Thoracic aorta (tissue), 2 donors: Measurements from ENCODE around the gene TNFRSF9. TPM values are rescaled to one million over a fixed set of nuclear protein-coding genes. Genes with fewer than 3 reads are reported as not detected.
A peak's percentile ranks its signal among the peaks of the same experiment; 100 is the strongest.

Source experiments
- ATAC-seq: fragments of 150-250 bp; one replicate; pipeline ENCODE4 v1.8.0; 2017; ENCODE audit warnings: low read depth; ENCODE audit not compliant: insufficient number of reproducible peaks, low FRiP score
- DNase-seq: peaks from one replicate; pipeline ENCODE4 v3.0.0-alpha.2; 2020; ENCODE audit warnings: low spot score
- H3K27ac ChIP-seq, 2 donors: fragments of 200-600 bp; sonication (generic); 1 replicate in 1 of 2; 2 replicates in 1 of 2; pipeline ENCODE4 v1.5.1; 2016; ENCODE audit warnings: mild to moderate bottlenecking in 2 of 2, moderate library complexity in 2 of 2
- H3K27me3 ChIP-seq: fragments of 200-600 bp; sonication (generic); replicated peaks from 2 replicates; pipeline ENCODE4 v1.6.0; 2016; ENCODE audit warnings: mild to moderate bottlenecking; ENCODE audit not compliant: insufficient read depth
- H3K36me3 ChIP-seq: fragments of 200-600 bp; sonication (generic); one replicate; pipeline ENCODE4 v1.5.1; 2016
- H3K4me1 ChIP-seq, 2 donors: fragments of 200-600 bp; sonication (generic); 1 replicate in 1 of 2; 2 replicates in 1 of 2; pipeline versions ENCODE4 v1.5.1 to v1.6.0; 2016; ENCODE audit warnings: low read depth in 2 of 2, mild to moderate bottlenecking in 1 of 2; ENCODE audit not compliant: control insufficient read depth in 1 of 2
- H3K4me3 ChIP-seq: fragments of 200-600 bp; sonication (generic); 2 replicates; pipeline ENCODE4 v1.5.1; 2016; ENCODE audit warnings: mild to moderate bottlenecking
- H3K9me3 ChIP-seq: fragments of 200-600 bp; sonication (generic); 2 replicates; pipeline ENCODE4 v1.5.1; 2016
- total RNA-seq, 2 donors: library from RNA; depleted of rRNA; stranded (reverse); fragments of >200 nt; gene quantifications; one replicate each; pipeline versions ENCODE4 v1.1.0 to v1.2.3, GENCODE V29; 2016
- TF ChIP-seq, protein P1 (sequence below): fragments of 200-600 bp; sonication (generic); IDR thresholded peaks from one replicate; pipeline ENCODE4 v1.5.1; 2019; ENCODE audit warnings: antibody characterized with exemption

Gene TNFRSF9
- total RNA-seq, 2 donors from 2014 or later = not detected

GRCh38 chr1:7948960-7949359 is 8.3 kb upstream of the TNFRSF9 start:
- ATAC-seq = no peak
- DNase-seq = no peak
- TF ChIP-seq, protein P1, sequence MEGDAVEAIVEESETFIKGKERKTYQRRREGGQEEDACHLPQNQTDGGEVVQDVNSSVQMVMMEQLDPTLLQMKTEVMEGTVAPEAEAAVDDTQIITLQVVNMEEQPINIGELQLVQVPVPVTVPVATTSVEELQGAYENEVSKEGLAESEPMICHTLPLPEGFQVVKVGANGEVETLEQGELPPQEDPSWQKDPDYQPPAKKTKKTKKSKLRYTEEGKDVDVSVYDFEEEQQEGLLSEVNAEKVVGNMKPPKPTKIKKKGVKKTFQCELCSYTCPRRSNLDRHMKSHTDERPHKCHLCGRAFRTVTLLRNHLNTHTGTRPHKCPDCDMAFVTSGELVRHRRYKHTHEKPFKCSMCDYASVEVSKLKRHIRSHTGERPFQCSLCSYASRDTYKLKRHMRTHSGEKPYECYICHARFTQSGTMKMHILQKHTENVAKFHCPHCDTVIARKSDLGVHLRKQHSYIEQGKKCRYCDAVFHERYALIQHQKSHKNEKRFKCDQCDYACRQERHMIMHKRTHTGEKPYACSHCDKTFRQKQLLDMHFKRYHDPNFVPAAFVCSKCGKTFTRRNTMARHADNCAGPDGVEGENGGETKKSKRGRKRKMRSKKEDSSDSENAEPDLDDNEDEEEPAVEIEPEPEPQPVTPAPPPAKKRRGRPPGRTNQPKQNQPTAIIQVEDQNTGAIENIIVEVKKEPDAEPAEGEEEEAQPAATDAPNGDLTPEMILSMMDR = no peak

DNA sequence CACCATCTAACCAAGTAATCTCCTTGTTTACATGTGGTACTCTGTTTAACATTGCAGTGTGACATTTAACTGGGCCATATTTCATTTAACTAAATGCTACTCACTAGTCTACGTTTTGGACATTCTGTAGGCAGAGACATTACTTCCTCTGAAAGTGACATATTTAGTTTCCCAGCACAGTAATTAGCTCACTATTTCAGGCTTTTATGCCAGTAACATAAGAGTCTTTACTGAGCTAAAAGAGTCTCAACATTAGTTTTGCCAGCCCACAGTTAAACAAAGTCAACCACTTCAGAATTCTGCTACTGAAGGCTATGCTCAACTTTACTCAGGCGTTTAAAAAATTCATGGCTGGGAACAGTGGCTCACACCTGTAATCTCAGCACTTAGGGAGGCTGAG is 2.6 kb upstream of the TNFRSF9 start:
- DNase-seq = no peak
- Histone ChIP-seq H3K4me1 (peaks cover 18 to 34% of the 10 kb centered on the region in 2 donors), H3K27ac (no peak overlapping the region), H3K27me3 (no peaks in the 10 kb centered on the region), H3K36me3 (no peaks in the 10 kb centered on the region), H3K4me3 (no peak overlapping the region), H3K9me3 (no peaks in the 10 kb centered on the region)
- TF ChIP-seq, protein P1 = no peak
- ATAC-seq = no peak

More at GRCh38 chr1:7948960-7949359, 8.3 kb upstream of the TNFRSF9 start:
- Histone ChIP-seq H3K36me3 (no peaks in the 10 kb centered on the region), H3K4me1 (no peaks in the 10 kb centered on the region), H3K4me3 (no peak overlapping the region), H3K9me3 (no peaks in the 10 kb centered on the region), H3K27ac (no peak overlapping the region), H3K27me3 (no peaks in the 10 kb centered on the region)

GRCh38 chr1:7942214-7942921 is 1.7 kb upstream of the TNFRSF9 start:
- Histone ChIP-seq H3K4me3 (peak overlapping the region; percentile 69), H3K9me3 (no peaks in the 10 kb centered on the region), H3K4me1 (peaks cover 18 to 34% of the 10 kb centered on the region in 2 donors), H3K27me3 (no peaks in the 10 kb centered on the region), H3K36me3 (no peaks in the 10 kb centered on the region), H3K27ac (peak overlapping the region in 1 of 2 donors; percentile 45)
- no peak for ATAC-seq
- TF ChIP-seq, protein P1 = peak; percentile 48
- DNase-seq = no peak

DNA sequence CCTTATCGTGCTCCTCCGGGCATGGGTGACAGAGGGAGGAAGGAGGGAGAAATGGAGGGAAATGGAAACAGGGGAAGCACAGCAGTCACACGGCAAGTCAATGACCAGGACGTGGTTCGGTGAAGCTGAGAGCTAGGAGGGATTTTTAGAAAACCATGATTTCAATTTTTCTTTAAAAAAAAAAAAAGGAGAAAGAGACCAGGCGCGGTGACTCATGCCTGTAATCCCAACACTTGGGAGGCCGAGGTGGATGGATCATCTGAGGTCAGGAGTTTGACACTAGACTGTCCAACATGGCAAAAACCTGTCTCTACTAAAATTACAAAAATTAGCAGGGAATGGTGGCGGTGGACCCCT is 776 bp upstream of the TNFRSF9 start:
- Histone ChIP-seq H3K4me3 (peak overlapping the region; percentile 69), H3K27ac (peak overlapping the region in 1 of 2 donors; percentile 45), H3K27me3 (no peaks in the 10 kb centered on the region), H3K9me3 (no peaks in the 10 kb centered on the region), H3K36me3 (no peaks in the 10 kb centered on the region), H3K4me1 (peaks cover 18 to 34% of the 10 kb centered on the region in 2 donors)
- no peak for DNase-seq
- ATAC-seq = no peak
- TF ChIP-seq, protein P1 = no peak

GRCh38 chr1:7940034-7940433 is 605 bp downstream of the TNFRSF9 start:
- Histone ChIP-seq H3K27ac (no peak overlapping the region), H3K4me1 (peaks cover 18 to 34% of the 10 kb centered on the region in 2 donors)

More at GRCh38 chr1:7940034-7940433, 605 bp downstream of the TNFRSF9 start:
- H3K27me3 ChIP-seq = no peaks in the 10 kb centered on the region
- DNase-seq (no peak), ATAC-seq (no peak)
- H3K4me3 ChIP-seq = no peak overlapping the region
- H3K9me3 ChIP-seq = no peaks in the 10 kb centered on the region
- H3K36me3 ChIP-seq = no peaks in the 10 kb centered on the region
- TF ChIP-seq, protein P1 = no peak
